NB4 (cell line): ENCODE data around the gene OSBPL8.

Experiments
- MYC ChIP-seq: IDR thresholded peaks from 2 replicates; pipeline ENCODE4 v1.6.1; 2011; ENCODE audit warnings: low read depth, low read length
- TF ChIP-seq, protein P1 (sequence below): IDR thresholded peaks from one replicate; pipeline ENCODE4 v1.5.1; 2012; ENCODE audit warnings: low read depth, low read length

DNA sequence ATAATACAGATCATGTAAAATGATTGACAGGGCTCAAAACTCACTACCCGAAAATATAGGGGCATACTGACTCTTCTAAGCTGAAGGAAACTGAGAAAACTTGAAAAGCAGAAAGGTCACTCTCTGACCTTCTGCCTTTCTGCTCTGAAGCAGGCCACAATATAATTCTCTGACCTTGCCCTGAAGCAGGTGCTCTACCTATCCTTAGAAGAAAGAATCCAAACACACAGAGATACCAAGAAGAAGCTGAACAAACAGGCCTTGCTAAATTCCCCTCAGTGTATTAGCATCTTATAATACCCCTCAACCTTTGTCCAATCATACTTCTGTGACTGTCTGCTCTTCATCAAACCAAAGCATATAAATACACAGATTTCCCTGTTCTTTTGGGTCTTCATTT lies 150.5 kb downstream of the OSBPL8 start:
- TF ChIP-seq MYC: no peak
- TF ChIP-seq, protein P1, sequence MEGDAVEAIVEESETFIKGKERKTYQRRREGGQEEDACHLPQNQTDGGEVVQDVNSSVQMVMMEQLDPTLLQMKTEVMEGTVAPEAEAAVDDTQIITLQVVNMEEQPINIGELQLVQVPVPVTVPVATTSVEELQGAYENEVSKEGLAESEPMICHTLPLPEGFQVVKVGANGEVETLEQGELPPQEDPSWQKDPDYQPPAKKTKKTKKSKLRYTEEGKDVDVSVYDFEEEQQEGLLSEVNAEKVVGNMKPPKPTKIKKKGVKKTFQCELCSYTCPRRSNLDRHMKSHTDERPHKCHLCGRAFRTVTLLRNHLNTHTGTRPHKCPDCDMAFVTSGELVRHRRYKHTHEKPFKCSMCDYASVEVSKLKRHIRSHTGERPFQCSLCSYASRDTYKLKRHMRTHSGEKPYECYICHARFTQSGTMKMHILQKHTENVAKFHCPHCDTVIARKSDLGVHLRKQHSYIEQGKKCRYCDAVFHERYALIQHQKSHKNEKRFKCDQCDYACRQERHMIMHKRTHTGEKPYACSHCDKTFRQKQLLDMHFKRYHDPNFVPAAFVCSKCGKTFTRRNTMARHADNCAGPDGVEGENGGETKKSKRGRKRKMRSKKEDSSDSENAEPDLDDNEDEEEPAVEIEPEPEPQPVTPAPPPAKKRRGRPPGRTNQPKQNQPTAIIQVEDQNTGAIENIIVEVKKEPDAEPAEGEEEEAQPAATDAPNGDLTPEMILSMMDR: no peak
